ENCODE results near the gene NABP1.

The NABP1 gene

GRCh38 chr2:191686066-191686465 is 8.1 kb downstream of the NABP1 start:
- no peak for DNase-seq

- DNase-seq: no peak
These were observed 8.8 kb downstream of the NABP1 start for GRCh38 chr2:191686729-191687128.

- DNase-seq: no peak
These were observed 9.9 kb downstream of the NABP1 start for GRCh38 chr2:191687867-191688266.

- no peak for DNase-seq
These were observed 11.2 kb downstream of the NABP1 start for GRCh38 chr2:191688934-191689695.

- no peak for DNase-seq
These were observed 12.4 kb downstream of the NABP1 start for GRCh38 chr2:191690327-191690726.

- peak; percentile 85 for DNase-seq
These were observed 13.2 kb downstream of the NABP1 start for GRCh38 chr2:191691016-191691735.

GRCh38 chr2:191691898-191692297 is 14.0 kb downstream of the NABP1 start:
- no peak for DNase-seq

GRCh38 chr2:191692502-191693115 is 14.7 kb downstream of the NABP1 start:
- no peak for DNase-seq

- DNase-seq: peak; percentile 68
These were observed 15.2 kb downstream of the NABP1 start for GRCh38 chr2:191693166-191693565.

- DNase-seq: no peak
These were observed 15.8 kb downstream of the NABP1 start for GRCh38 chr2:191693778-191694177.

- DNase-seq: no peak
These were observed 18.1 kb downstream of the NABP1 start for GRCh38 chr2:191696001-191696400.

GRCh38 chr2:191696966-191697365 is 19.0 kb downstream of the NABP1 start:
- DNase-seq: no peak

GRCh38 chr2:191697870-191698269 is 19.9 kb downstream of the NABP1 start:
- DNase-seq: no peak

- no peak for DNase-seq
These were observed 21.5 kb downstream of the NABP1 start for GRCh38 chr2:191699341-191699945.

- DNase-seq: no peak
These were observed 23.1 kb downstream of the NABP1 start for GRCh38 chr2:191701029-191701428.

GRCh38 chr2:191701696-191702095 is 23.8 kb downstream of the NABP1 start:
- DNase-seq: no peak

- no peak for DNase-seq
These were observed 25.3 kb downstream of the NABP1 start for GRCh38 chr2:191703079-191703725.

- no peak for DNase-seq
These were observed 27.1 kb downstream of the NABP1 start for GRCh38 chr2:191705084-191705483.

GRCh38 chr2:191705701-191706100 is 27.8 kb downstream of the NABP1 start:
- no peak for DNase-seq

- no peak for DNase-seq
These were observed 28.9 kb downstream of the NABP1 start for GRCh38 chr2:191706791-191707190.

- DNase-seq: no peak
These were observed 29.6 kb downstream of the NABP1 start for GRCh38 chr2:191707542-191707941.

GRCh38 chr2:191710411-191710900 is 32.5 kb downstream of the NABP1 start:
- no peak for DNase-seq

- no peak for DNase-seq
These were observed 33.7 kb downstream of the NABP1 start for GRCh38 chr2:191711621-191712020.

Data from hematopoietic multipotent progenitor cell treated with erythropoietin and hydrocortisone succinate and interleukin-3 and kit ligand, for 8 days (in vitro differentiated cells).